Activated T-helper 9 cell treated with anti-CD3 and anti-CD28 coated beads, Interleukin-2, amount 50 U/mL, for 16 hours (primary cell): ENCODE results near the gene PDLIM3.
"Not testable (repeated sequence)": the region's sequence is repeated elsewhere in the genome, so short reads cannot be mapped to it uniquely, and the experiment has no call there.

Source experiments
- DNase-seq: peaks from one replicate; pipeline ENCODE4 v3.0.0-alpha.2; 2020; ENCODE audit warnings: low read depth

The PDLIM3 gene

DNA sequence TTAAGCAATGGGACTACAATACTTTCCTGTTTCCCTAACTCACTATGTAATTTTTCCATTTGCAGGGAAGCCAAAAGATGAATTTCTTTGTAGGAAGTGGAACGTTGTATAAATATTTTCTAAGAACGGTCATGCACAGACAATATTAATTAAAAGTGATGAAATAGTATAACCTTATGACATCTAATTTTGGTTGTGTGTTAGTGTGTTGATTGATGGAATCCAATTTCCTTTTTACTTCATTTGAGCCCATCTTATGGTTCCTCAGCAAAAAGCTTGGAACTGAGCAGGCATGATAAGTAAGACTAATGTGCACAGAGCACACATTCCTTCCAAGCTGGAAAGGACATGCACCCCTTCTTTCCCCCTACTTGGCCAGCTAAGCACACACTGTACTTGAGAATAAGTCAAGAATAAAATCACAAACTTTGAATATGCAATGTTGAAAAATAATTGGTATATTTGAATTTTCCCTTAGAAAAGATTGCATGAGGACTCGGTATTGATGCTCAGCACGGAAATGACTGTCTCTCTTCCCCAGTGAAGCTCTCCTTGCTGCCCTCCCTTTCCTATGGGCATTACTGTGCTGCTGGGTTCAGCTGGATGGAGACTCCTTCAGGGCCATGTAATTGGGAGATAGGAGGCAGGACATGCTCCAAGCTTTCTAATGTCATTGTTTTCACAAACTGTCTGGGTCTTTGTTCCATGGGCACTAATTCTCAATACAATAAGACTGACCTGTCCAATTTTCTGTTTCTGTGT lies 19.2 kb upstream of the PDLIM3 start:
- no peak for DNase-seq

DNA sequence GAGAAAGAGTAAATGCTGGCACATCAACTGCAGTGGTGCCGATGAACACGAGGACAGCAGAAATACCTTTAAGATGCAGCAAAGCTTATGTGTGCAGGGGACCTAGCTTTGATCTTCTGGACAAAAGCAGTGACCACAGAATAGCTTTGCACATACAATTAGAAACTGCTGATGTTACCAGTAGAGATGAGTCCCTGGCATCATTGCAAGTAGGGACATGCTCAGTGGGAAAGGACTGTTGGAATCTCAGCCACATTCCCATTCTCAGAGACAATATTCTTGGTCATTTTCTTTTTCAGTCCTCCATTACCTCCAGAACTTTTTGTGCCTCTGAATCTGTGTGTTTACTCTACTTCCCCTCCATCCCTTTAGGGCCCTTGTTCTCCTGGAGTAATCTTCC lies 16.9 kb upstream of the PDLIM3 start:
- DNase-seq: no peak

DNA sequence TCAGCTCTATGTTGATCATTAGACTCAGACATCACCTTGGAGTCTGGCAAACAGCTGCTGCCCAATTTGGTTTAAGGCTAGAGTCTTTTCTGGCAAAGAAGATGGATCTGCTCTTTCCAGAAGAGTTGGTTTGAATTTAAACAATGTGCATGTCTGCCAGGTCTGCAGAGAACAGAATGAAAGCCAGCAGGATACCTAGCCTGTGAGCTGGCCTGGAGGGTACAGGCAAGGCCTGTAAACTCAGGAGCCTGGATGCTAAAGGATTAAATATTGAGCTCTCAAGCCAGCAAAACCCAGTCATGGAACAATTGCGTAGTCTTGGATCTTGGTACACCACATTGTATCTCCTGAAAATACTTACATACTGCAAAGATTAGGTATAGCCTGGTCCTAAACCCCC lies 15.6 kb upstream of the PDLIM3 start:
- no peak for DNase-seq

DNA sequence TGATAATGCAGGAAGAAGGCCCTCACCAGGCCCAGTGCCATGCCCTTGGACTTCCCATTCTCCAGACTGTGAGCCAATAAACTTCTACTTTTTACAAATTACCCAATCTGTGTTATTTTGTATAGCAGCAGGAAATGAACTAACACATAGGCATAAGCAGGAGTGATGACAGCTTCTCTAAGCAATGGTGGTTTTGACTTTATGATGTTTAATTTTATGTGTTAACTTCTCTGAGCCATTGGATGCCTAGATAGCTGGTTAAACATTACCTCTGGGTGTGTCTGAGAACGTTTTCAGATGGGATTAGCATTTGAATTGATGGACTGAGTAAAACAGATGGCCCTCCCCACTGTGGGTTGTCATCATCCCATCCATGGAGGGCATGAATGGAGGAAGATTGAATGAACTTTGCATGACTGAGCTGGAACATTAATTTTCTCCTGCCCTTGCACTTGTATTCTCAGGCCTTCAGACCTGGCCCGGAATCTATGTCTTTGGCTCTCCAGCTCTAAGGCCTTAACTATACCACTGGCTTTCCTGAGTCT lies 13.9 kb upstream of the PDLIM3 start:
- no peak for DNase-seq

DNA sequence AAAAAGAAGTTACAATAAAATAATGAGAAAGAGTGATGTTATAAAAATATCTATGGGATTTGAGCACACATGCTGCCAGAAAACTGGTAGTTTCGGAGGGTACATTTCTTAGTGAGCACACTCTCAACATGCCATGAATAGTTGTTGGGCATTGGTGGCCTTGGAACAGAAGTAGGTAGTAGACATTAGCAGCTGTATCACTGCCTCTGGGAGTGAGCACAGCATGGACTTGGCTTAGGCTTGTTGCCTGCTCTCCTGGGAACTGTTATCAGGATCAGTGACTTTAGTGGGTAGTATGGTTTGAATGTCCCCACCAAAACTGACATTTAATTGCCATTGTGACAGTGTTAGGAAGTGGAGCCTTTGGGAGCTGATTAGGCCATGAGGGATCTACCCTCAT lies 13.3 kb upstream of the PDLIM3 start:
- no peak for DNase-seq

DNA sequence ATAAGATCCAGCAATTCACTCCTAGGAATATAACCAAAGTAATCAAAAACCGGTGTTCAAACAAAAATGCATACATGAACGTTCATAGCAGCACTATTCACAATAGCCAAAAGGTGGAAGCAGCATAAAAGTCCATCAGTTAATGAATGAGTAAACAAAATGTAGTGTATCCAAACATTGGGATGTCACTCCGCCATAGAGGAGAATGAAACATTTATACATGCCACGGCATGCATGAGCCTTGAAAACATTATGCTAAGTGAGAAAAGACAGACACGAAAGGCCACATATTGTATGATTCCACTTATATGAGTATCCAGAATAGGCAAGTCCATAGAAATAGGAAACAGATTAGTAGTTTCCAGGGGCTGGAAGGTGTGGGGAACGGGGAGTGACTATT lies 11.0 kb upstream of the PDLIM3 start:
- DNase-seq: no peak

DNA sequence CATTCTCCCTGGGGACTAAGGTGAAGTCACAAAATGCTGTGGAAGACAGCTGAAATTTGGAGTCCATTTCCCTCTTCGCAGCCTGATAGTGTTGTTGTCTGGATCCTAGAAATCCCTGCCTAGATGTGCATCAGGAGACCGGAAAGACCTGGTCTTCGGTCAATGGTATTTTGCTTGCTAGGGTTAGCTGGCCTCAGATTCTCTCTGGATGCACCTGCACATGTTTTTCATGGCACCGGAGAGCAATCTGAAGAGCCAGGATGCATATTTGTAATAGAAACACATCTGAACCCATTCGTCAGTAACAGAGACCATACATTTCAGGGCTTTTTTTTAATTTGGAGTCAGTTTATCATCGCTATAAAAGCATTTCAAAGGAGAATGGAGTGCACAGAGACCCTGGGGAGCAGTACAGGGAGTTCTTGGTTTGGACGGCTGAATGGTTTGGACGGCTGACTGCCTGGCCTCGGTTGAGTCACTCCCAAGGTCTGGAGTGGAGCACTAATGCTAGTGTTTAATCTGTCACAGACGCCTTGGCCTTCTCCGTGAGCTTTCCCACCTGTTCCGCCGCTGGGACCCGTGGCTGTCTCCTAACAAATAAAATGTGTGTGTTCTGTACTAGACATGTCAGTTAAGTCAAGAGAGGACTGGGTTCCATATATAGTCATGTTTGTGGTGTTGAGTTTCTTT lies 7.5 kb upstream of the PDLIM3 start:
- no peak for DNase-seq

DNA sequence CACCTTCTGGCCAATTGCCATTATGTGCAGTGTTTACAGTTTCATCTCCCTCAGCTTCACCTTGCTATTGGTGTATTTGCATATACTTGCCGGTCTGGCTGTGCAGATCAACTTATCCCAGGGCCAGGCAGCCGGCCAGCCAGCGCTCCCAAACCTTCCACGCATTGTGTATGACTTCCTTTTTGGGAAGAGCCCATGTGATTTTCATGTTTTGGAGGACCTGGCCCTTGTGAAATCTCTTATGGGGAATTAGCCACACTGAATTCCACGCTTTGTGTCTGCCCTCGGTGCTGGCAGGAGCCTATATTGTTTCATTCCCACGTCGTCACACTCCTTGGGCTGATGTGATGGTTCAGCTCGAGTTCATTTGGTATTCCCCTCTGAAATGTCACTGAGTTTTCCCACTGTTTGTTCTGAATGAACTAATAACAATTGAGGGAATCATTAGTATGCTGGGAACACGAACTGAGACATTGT lies 6.0 kb upstream of the PDLIM3 start:
- DNase-seq: no peak

DNA sequence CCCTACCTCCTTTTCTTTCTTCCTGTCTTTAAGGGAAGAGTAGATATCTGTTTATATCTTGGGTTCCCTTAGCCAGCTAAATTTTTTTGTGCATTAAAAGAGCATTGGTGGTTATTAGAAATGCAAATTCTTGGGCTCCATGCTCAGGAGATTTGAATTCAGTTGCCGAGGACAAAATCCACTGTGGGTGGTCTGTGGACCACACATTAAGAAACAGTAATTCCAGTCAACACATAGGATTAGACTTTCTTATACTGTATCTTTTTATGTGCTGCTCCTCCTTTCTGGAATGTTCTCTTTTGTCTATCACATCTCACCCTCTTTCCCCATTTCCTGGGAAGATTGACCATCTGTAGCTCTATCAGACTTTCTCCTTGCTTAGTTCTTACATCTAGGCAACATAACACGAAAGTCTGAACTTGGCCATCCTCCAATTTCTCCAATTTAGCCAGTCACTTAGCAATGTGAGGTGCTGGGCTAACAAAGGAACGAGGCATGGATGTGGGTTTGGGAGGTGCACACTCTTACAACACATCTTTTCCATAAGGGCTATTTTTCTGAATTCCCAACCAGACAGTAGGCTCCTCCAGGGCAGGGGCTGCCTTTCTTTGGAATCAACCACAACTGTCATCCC lies 5.3 kb upstream of the PDLIM3 start:
- DNase-seq: no peak

DNA sequence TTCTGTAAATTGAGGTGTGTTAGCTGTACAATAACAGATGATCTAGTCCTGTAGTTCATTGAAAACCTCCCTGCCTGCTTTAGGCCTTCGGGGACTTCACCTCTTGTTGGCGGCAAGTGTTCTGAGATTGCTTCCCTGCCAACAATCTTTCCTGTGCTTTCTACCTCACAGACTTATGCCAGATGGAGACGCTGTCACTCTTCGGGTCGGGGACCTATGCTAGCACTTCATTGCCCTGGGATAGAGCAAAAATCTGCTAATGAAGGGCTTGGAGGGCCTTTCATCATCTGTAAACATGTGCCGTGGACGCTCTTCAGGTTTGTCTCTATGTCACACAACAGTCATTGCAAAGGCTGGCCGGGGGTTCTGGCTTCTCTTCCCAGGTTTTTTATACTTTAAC lies 4.7 kb upstream of the PDLIM3 start:
- no peak for DNase-seq

DNA sequence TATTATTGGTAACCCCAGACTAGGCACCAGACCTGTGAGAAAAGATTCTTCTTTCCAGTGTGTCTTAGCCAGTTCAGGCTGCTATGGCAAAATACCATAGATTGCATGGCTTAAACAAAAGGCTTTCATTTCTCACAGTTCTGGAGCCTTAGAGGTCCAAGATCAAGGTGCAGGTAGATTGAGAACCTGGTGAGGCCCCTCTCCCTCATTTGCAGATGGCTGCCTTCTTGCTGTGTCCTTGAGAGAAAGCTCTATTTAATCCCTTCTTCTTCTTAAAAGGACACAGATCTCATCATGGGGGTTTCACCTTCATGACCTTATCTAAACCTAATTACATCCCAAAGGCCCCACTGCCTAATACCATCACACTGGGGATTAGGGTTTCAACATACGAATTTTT lies 3.5 kb upstream of the PDLIM3 start:
- DNase-seq: no peak

DNA sequence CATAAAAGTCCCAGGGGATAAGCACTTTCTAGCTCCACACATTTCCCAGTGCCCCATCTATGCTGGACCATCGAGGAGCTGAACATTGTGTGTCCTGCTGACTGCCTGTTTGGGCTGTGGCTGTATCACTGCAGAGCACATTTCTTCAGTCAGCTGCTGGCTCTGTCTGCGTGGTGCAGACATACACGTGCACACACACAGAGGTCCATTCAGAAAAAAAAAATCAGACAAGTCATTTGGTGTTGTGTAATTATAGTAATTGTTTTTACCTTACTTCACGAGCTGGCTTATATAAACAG lies 1.1 kb upstream of the PDLIM3 start:
- no peak for DNase-seq

DNA sequence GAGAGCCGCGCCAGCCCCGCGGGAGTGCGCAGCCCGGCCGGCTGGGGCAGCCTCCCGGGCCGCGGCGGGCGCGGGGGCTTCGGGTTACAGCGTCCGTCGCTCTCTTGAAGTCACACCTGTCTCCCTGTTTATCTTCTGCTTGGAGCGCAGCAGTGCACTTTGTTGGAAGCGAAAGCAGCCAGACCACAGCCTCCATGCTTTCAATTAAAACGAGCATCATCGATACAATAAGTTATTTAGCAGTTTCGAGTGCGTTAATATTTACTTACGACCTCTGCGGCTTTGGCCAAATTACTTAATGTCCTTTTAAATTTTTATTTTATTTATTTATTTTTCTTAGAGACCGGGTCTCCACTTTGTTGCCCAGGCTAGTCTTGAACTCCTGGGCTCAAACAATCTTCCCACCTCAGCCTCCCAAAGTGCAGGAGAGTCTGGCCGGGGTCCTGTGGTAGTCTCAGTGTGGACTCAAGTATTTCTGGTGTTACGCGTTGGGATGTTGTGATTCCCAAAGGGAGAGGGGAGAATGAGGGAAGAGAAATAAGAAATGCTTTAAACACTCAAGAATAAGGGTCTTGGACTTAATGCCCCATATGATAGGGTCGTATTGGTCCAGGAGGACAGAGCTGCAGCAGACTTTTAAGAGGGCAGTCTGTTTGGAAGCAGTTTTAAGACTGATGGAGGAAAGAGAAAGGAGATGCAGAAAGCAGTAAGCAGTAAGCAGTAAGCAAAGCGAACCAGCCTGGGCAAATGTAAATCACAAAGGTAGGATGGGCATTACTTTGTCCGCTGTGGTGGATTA lies 504 bp upstream of the PDLIM3 start:
- DNase-seq: no peak

DNA sequence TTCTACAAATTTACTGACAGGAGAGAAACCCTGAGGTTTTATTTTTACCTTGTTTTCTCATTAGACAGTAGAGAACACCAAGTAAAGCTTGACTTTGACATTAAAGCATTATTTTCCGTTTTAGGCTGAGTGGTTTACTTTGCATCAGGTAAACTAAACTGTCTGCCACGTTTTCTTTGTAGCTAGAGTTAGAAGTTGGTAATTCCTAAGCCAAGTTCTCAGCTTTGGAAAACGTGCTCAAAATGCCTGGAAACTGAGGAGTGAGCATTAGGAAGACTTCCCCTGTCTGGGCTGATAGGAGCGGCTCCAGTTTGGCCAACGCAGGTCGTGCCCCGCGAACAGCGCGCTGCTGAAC lies 819 bp downstream of the PDLIM3 start:
- no peak for DNase-seq

DNA sequence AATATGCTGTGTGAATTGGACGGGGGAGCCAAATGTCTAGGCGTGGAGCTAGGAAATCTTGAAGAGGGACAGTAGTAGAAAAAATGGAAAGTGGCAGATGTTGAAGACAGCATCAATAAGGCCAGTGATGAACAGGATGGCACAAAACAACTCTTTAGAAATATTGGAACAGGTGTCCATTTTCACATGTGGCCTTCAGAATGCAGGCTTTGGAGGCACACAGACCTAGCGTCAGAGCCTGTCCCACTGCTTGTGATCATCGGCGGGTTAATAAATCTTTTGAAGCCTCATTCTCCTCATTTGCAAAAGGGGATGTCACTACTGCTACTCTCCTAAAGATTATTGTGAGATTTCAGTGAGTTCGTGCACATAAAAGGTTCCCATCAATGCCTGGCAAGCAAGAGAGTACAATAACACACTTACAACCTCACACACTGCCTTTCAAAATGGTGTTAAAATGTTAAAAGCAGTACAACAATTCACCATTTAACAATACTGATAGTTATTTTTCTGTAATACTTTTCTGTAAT lies 2.4 kb downstream of the PDLIM3 start:
- no peak for DNase-seq

DNA sequence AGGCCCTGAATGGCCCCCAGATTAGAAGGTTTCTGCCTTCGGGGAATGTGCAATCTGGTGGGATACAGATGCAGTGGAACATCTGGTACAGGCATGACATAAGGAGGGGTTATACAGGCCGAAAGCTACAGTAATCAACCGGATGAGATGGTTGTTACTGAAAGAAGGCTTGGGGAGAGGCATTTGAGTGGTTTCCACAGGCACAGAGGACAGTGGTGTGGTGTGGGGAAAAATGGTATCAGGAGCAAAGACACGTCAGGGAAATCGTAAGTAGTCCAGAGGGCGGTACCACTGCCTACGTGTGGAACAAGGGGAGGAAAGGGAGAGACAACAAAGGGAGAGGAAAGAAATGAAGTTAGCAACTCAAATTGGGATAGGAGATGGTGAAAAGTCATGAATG lies 3.0 kb downstream of the PDLIM3 start:
- no peak for DNase-seq

DNA sequence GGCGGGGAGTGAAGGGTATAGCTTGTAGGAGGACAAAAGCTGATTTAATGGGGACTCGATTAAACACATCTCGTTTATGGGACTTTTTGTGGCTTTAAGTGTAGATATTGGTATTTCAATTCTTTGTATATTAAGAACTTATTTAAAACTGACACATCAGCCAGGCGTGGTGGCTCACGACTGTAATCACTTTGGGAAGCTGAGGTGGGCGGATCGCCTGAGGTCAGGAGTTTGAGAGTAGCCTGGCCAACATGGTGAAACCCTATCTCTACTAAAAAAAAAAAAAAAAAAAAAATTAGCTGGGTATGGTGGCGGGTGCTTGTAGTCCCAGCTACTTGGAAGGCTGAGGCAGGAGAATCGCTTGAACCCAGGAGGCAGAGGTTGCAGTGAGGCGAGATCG lies 3.7 kb downstream of the PDLIM3 start:
- DNase-seq: not testable (repeated sequence)

DNA sequence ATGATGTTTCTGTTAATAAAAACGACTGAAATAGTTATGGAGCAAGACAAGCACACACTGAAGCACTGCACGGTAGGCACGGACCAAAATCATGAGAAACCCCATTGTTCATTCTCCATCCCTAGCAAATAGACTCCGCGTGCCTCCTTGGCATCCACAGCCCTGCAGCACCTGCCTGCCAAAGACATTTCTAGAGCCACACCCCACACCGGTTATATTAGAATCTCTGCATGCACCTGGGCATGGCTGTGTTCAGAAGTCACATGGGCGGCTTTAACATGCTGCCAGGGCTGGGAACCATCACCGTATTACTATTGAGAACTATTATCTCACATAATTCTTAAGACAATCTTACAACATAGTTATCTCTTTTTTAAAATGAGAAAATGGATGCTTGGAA lies 5.9 kb downstream of the PDLIM3 start:
- no peak for DNase-seq

DNA sequence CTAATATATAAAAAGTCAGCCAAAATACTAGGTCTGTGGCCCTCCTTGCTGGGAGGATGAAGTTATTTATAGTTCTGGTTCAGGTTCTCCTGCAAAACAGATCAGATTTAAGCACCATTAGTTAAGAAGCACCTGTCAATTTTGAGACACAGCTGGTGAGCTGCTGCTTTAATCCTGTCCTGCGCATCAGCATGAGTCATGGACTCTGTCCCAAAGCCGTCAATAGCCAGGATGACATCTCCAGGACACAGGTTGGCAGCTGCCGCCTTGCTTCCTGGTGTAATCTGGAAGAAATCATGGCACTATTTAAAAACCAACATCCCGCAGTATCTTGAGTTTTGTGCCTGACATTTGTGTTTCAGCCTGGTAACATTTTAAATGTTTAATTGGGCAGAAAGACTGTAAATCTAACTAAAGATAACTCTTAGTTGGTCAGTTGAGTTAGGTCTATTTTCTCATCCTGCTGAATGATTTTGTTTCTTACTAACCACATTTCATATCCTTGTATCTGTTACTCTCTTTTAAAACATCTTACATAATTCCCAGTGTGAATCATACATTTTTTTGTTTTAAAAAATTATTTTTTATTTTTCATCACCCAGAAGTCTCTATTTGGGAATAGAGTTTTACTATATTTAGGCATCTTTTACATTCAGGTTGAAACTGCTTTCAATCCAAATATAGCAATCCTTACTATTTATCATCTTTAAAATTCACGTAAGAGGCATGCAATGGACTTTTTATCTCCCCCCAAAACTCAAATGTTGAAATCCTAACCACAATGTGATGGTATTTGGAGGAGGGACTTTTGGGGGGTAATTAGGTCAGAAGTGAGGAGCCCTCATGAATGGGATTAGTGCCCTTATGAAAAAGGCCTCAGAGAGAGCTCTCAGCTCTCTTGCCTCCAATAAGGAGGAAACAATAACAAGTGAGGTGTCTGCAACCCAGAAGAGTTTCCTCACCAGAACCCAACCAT lies 10.1 kb downstream of the PDLIM3 start:
- no peak for DNase-seq

DNA sequence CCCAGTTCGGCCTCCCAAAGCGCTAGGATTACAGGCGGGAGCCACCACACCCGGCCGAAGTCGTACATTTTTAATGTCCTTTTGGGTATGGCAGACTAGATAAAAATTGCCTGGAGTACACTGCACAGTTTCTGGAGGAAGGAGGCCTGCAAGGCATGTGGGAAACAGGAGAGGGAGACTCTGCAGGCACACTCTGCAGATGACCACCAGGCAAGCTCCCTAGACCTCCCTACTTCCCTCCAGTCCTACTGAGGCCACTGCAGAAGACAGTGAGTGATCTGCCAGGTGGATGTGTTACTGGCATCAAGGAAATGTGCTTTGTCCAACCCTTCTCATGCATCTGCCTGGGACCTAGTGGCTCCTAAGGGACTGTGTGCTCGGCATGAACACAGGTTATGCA lies 11.4 kb downstream of the PDLIM3 start:
- no peak for DNase-seq

DNA sequence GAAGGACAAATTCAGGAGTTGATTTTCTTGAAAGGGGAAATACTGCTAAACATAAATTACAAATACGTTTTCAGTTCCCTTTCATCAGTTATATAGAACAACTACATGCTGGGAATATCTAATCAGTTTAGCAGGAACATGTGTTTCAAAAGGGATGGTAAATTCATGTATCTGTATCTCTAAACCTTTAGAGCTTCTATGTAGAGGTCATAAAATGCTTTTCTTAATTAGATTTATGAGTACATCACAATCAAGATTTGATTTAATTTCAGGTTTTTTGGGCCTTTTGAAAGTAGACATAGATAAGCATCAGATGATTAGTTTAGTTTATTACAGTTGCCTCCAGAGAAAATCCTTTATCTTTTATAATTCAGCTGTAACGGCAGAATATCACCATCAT lies 12.9 kb downstream of the PDLIM3 start:
- no peak for DNase-seq
